RCC 7860 (cell line): Measurements from ENCODE around the gene PNPO.
"Not testable (repeated sequence)": the region's sequence is repeated elsewhere in the genome, so short reads cannot be mapped to it uniquely, and the experiment has no call there.

Experiments used
- DNase-seq: peaks from one replicate; pipeline ENCODE4 v3.0.0-alpha.2; 2015; ENCODE audit warnings: low spot score
- FAIRE-seq: peaks from 2 replicates; lab custom pipeline; 2012; peaks lifted over from hg19 to GRCh38; lab: Jason Lieb, UNC

Gene PNPO

GRCh38 chr17:47917581-47917980, 23.8 kb upstream of the PNPO start:
- no peak for FAIRE-seq

GRCh38 chr17:47918006-47918405, 23.4 kb upstream of the PNPO start:
- DNase-seq = no peak
- FAIRE-seq = no peak

More at GRCh38 chr17:47917581-47917980, 23.8 kb upstream of the PNPO start:
- DNase-seq = no peak

GRCh38 chr17:47918991-47919390, 22.4 kb upstream of the PNPO start:
- FAIRE-seq = no peak
- DNase-seq = no peak

- not testable (repeated sequence) for FAIRE-seq, DNase-seq
Observed at GRCh38 chr17:47919889-47920288, 21.5 kb upstream of the PNPO start.

GRCh38 chr17:47924785-47925677, 16.3 kb upstream of the PNPO start:
- DNase-seq (no peak), FAIRE-seq (no peak)

- no peak for DNase-seq
- FAIRE-seq = no peak
Observed at GRCh38 chr17:47925678-47925988, 15.7 kb upstream of the PNPO start.

GRCh38 chr17:47927821-47928400, 13.5 kb upstream of the PNPO start:
- DNase-seq (no peak), FAIRE-seq (no peak)

GRCh38 chr17:47928415-47928814, 13.0 kb upstream of the PNPO start:
- no peak for DNase-seq
- no peak for FAIRE-seq

- FAIRE-seq = no peak
- DNase-seq = no peak
Observed at GRCh38 chr17:47929218-47930000, 12.0 kb upstream of the PNPO start.

GRCh38 chr17:47931848-47932247, 9.5 kb upstream of the PNPO start:
- FAIRE-seq (no peak), DNase-seq (no peak)

- peak; percentile 67 for FAIRE-seq
Observed at GRCh38 chr17:47934856-47935255, 6.5 kb upstream of the PNPO start.

GRCh38 chr17:47935468-47935867, 5.9 kb upstream of the PNPO start:
- not testable (repeated sequence) for FAIRE-seq, DNase-seq

More at GRCh38 chr17:47934856-47935255, 6.5 kb upstream of the PNPO start:
- DNase-seq = peak; percentile 88

- DNase-seq (peak; percentile 77), FAIRE-seq (no peak)
Observed at GRCh38 chr17:47935961-47936360, 5.4 kb upstream of the PNPO start.

GRCh38 chr17:47937941-47938340, 3.4 kb upstream of the PNPO start:
- FAIRE-seq (no peak), DNase-seq (no peak)

GRCh38 chr17:47942096-47942510, 732 bp downstream of the PNPO start:
- DNase-seq = no peak
- no peak for FAIRE-seq

- DNase-seq (no peak), FAIRE-seq (no peak)
Observed at GRCh38 chr17:47942568-47942967, 1.2 kb downstream of the PNPO start.

- no peak for FAIRE-seq
- no peak for DNase-seq
Observed at GRCh38 chr17:47945080-47945479, 3.7 kb downstream of the PNPO start.

GRCh38 chr17:47945529-47946508, 4.4 kb downstream of the PNPO start:
- DNase-seq = no peak
- no peak for FAIRE-seq

GRCh38 chr17:47946516-47946915, 5.1 kb downstream of the PNPO start:
- FAIRE-seq = no peak

GRCh38 chr17:47946929-47947397, 5.6 kb downstream of the PNPO start:
- FAIRE-seq (peak; percentile 83), DNase-seq (peak; percentile 82)

More at GRCh38 chr17:47946516-47946915, 5.1 kb downstream of the PNPO start:
- DNase-seq = no peak
